OCI-LY1 (cell line): ENCODE measurements around the gene IL18R1.

Experiments
- H2AFZ ChIP-seq: fragments of 200-600 bp; sonication (generic), shearing (Covaris generic); 2 replicates; pipeline ENCODE4 v1.6.0; 2014; ENCODE audit warnings: antibody characterized with exemption, mild to moderate bottlenecking, low read length
- H3F3A ChIP-seq: fragments of 200-600 bp; sonication (generic), shearing (Covaris generic); 2 replicates; pipeline ENCODE4 v1.6.0; 2014; ENCODE audit warnings: mild to moderate bottlenecking, antibody characterized with exemption, low read length, moderate library complexity; ENCODE audit not compliant: insufficient read depth
- H3K27ac ChIP-seq: fragments of 200-600 bp; sonication (generic); 2 replicates; pipeline ENCODE4 v1.5.1; 2014; ENCODE audit warnings: low read length, mixed run types, mild to moderate bottlenecking, low read depth; ENCODE audit not compliant: poor library complexity, severe bottlenecking
- H3K27me3 ChIP-seq: fragments of 200-600 bp; sonication (generic); 2 replicates; pipeline ENCODE4 v1.6.0; 2014; ENCODE audit warnings: antibody characterized with exemption, mild to moderate bottlenecking, low read length, moderate library complexity; ENCODE audit not compliant: insufficient read depth
- H3K36me3 ChIP-seq: fragments of 200-600 bp; sonication (generic); 2 replicates; pipeline ENCODE4 v1.6.1; 2014; ENCODE audit warnings: mild to moderate bottlenecking, antibody characterized with exemption, low read length, moderate library complexity, mixed read lengths; ENCODE audit not compliant: insufficient read depth
- H3K4me1 ChIP-seq: fragments of 200-600 bp; sonication (generic); 2 replicates; pipeline ENCODE4 v1.5.1; 2014; ENCODE audit warnings: mild to moderate bottlenecking, low read length, moderate library complexity; ENCODE audit not compliant: insufficient read depth, severe bottlenecking
- H3K4me2 ChIP-seq: fragments of 200-600 bp; sonication (generic), shearing (Covaris generic); 2 replicates; pipeline ENCODE4 v1.6.1; 2014; ENCODE audit warnings: low read length
- H3K4me3 ChIP-seq: fragments of 200-600 bp; sonication (generic); 2 replicates; pipeline ENCODE4 v1.5.1; 2014; ENCODE audit warnings: low read length, low read depth, mild to moderate bottlenecking, mixed read lengths; ENCODE audit not compliant: poor library complexity, severe bottlenecking
- H3K79me2 ChIP-seq: fragments of 200-600 bp; shearing (Covaris generic); 2 replicates; pipeline ENCODE4 v1.6.1; 2016; ENCODE audit warnings: mixed run types, low read length, mixed read lengths; ENCODE audit not compliant: insufficient read depth
- H3K9ac ChIP-seq: fragments of 200-600 bp; sonication (generic), shearing (Covaris generic); 2 replicates; pipeline ENCODE4 v1.6.1; 2014; ENCODE audit warnings: mild to moderate bottlenecking, low read length, mixed read lengths
- H3K9me2 ChIP-seq: fragments of 200-600 bp; sonication (generic), shearing (Covaris generic); 2 replicates; pipeline ENCODE4 v1.6.1; 2014; ENCODE audit warnings: low read depth, mild to moderate bottlenecking, low read length, mixed read lengths
- H3K9me3 ChIP-seq: fragments of 200-600 bp; shearing (Covaris generic); 2 replicates; pipeline ENCODE4 v1.6.1; 2014; ENCODE audit warnings: low read length, mixed read lengths
- H4K20me1 ChIP-seq: fragments of 200-600 bp; sonication (generic), shearing (Covaris generic); 2 replicates; pipeline ENCODE4 v1.6.0; 2016; ENCODE audit warnings: mild to moderate bottlenecking, low read length; ENCODE audit not compliant: insufficient read depth
- EZH2 ChIP-seq: fragments of 200-600 bp; sonication (generic), shearing (Covaris generic); IDR thresholded peaks from 2 replicates; pipeline ENCODE4 v1.8.0; 2017; ENCODE audit warnings: borderline replicate concordance, mixed run types, mild to moderate bottlenecking, antibody characterized with exemption, low read length, moderate library complexity, mixed read lengths
- TF ChIP-seq, protein P1 (sequence below): fragments of 200-600 bp; sonication (generic), shearing (Covaris generic); IDR thresholded peaks from 2 replicates; pipeline ENCODE4 v1.5.1; 2017; ENCODE audit warnings: mild to moderate bottlenecking, antibody characterized with exemption, low read length, moderate library complexity, mixed read lengths

Gene IL18R1

DNA sequence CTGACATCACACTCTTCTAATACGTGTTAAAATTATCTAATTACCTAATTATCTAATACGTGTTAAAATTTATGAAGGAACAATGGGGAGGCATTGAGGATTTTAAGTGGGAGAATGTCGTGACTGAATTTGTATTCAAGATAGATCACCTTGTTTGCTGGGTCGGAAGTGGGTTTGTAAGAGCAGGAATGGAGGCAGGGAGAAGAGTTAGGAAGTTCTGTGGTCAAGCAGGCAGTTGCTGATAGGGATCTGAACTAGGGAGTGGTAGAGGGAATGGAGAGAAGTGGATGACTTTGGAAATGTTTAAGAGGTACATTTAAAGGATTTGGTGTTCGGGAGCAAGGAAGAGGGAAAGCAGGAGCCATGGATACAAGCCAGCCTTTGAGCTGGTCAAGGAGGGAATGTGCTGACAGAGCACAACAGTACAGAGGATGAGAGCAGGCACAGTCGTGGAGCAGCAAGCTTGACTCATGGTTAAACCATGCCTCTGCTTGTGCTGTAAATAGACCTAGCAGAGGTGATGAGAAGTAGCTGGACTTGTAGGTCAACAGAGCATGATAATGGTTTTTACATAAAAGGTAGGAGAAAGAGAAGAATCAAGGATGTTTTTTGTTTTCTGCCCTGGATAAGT, 83.6 kb downstream of the IL18R1 start:
- Histone ChIP-seq H3K9ac (no peak overlapping the region), H3F3A (no peaks in the 10 kb centered on the region), H3K4me2 (no peak overlapping the region), H2AFZ (no peak overlapping the region), H4K20me1 (no peaks in the 10 kb centered on the region), H3K27ac (no peak overlapping the region), H3K9me2 (no peaks in the 10 kb centered on the region), H3K27me3 (no peaks in the 10 kb centered on the region), H3K4me1 (no peaks in the 10 kb centered on the region), H3K9me3 (no peaks in the 10 kb centered on the region), H3K79me2 (no peaks in the 10 kb centered on the region), H3K4me3 (no peak overlapping the region), H3K36me3 (no peaks in the 10 kb centered on the region)
- TF ChIP-seq EZH2, result no peak
- TF ChIP-seq, protein P1, sequence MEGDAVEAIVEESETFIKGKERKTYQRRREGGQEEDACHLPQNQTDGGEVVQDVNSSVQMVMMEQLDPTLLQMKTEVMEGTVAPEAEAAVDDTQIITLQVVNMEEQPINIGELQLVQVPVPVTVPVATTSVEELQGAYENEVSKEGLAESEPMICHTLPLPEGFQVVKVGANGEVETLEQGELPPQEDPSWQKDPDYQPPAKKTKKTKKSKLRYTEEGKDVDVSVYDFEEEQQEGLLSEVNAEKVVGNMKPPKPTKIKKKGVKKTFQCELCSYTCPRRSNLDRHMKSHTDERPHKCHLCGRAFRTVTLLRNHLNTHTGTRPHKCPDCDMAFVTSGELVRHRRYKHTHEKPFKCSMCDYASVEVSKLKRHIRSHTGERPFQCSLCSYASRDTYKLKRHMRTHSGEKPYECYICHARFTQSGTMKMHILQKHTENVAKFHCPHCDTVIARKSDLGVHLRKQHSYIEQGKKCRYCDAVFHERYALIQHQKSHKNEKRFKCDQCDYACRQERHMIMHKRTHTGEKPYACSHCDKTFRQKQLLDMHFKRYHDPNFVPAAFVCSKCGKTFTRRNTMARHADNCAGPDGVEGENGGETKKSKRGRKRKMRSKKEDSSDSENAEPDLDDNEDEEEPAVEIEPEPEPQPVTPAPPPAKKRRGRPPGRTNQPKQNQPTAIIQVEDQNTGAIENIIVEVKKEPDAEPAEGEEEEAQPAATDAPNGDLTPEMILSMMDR, result no peak

- Histone ChIP-seq H3K79me2 (no peaks in the 10 kb centered on the region), H3K4me1 (no peaks in the 10 kb centered on the region), H3K9me2 (no peaks in the 10 kb centered on the region), H2AFZ (no peak overlapping the region), H3F3A (no peaks in the 10 kb centered on the region), H3K4me3 (no peak overlapping the region), H3K4me2 (no peak overlapping the region), H3K9ac (no peak overlapping the region), H3K27me3 (no peaks in the 10 kb centered on the region), H3K36me3 (no peaks in the 10 kb centered on the region), H3K27ac (no peak overlapping the region), H3K9me3 (no peaks in the 10 kb centered on the region), H4K20me1 (no peaks in the 10 kb centered on the region)
- TF ChIP-seq, protein P1, result peak; percentile 70
- TF ChIP-seq EZH2, result no peak
These were observed 87.6 kb downstream of the IL18R1 start for GRCh38 chr2:102442967-102443828.

DNA sequence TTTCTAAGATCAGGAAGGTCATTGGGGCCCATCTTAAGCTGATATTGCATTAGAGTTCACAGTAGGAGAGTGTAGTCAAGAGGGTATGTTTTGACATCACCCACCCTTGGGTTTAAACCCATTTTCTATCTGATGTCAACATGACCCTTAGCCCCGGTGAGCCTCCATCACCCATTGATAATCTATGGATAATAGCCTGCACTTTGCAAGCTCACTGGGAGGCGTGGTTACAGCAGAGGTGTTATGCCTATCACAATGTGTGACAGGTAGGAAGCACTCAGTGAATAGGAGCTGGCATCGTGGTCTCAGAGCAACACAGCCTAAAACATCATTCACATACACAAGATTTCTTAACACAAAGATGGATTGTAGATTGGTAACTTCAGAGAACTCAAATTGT, 88.6 kb downstream of the IL18R1 start:
- H3K27me3 ChIP-seq, result no peaks in the 10 kb centered on the region
- no peak overlapping the region for H3K4me3 ChIP-seq
- H2AFZ ChIP-seq, result no peak overlapping the region
- H3K27ac ChIP-seq, result no peak overlapping the region
- no peak for TF ChIP-seq EZH2
- TF ChIP-seq, protein P1, result no peak
- no peaks in the 10 kb centered on the region for H3K79me2 ChIP-seq
- H3K36me3 ChIP-seq, result no peaks in the 10 kb centered on the region
- H3F3A ChIP-seq, result no peaks in the 10 kb centered on the region
- no peaks in the 10 kb centered on the region for H4K20me1 ChIP-seq
- H3K9ac ChIP-seq, result no peak overlapping the region
- no peak overlapping the region for H3K4me2 ChIP-seq
- no peaks in the 10 kb centered on the region for H3K9me2 ChIP-seq
- H3K9me3 ChIP-seq, result no peaks in the 10 kb centered on the region
- no peaks in the 10 kb centered on the region for H3K4me1 ChIP-seq
